A549 (cell line): ENCODE results near the gene AUTS2. TPM values are rescaled to one million over a fixed set of nuclear protein-coding genes. Genes with fewer than 3 reads are reported as not detected.

Experiments used
- ATAC-seq, 2 experiments: fragments of 200-7000 bp in 1 of 2; fragments of >200 bp in 1 of 2; cut with Nextera tagmentation in 1 of 2; cut with Tn5 transposase in 1 of 2; 3 replicates each; pipeline versions ENCODE4 v1.8.0 to v1.9.1; 2018 to 2020; ENCODE audit warnings: mild to moderate bottlenecking in 1 of 2, moderate library complexity in 1 of 2
- CTCF ChIA-PET: fragments of 300-600 bp; sonication (Branson Sonifier 250); formaldehyde crosslinking; extraction: SDS; loops from one replicate; lab custom pipeline; 2021; ENCODE audit warnings: antibody characterized with exemption, inconsistent platforms; lab: Yijun Ruan, JAX
- POLR2A ChIA-PET: fragments of 350-600 bp; formaldehyde crosslinking; extraction: SDS; loops from one replicate; lab custom pipeline; 2021; ENCODE audit warnings: antibody characterized with exemption, inconsistent platforms; lab: Yijun Ruan, JAX
- DNase-seq, 2 experiments: peaks; one replicate each; pipeline versions ENCODE4 v3.0.0 to v3.0.0-alpha.2; 2011 to 2016; ENCODE audit warnings: low read depth in 1 of 2, low spot score in 1 of 2
- FAIRE-seq: peaks from 2 replicates; lab custom pipeline; 2011; peaks lifted over from hg19 to GRCh38; lab: Jason Lieb, UNC
- H3K27ac ChIP-seq, 2 experiments: fragments of >200 bp; sonication (Bioruptor Twin); formaldehyde crosslinking; 3 replicates each; pipeline ENCODE4 v1.5.1; 2016 to 2017
- H3K4me1 ChIP-seq: fragments of >200 bp; sonication (Bioruptor Twin); formaldehyde crosslinking; 3 replicates; pipeline ENCODE4 v1.6.1; 2016
- H3K4me2 ChIP-seq: fragments of >200 bp; sonication (Bioruptor Twin); formaldehyde crosslinking; 3 replicates; pipeline ENCODE4 v1.6.1; 2016
- H3K4me3 ChIP-seq: fragments of >200 bp; sonication (Bioruptor Twin); formaldehyde crosslinking; 3 replicates; pipeline ENCODE4 v1.5.1; 2016
- H3K9me3 ChIP-seq: fragments of >200 bp; sonication (Bioruptor Twin); formaldehyde crosslinking; 3 replicates; pipeline ENCODE4 v1.6.1; 2016
- BHLHE40 ChIP-seq: IDR thresholded peaks from 2 replicates; pipeline ENCODE4 v1.6.1; 2012; ENCODE audit warnings: low read depth, low read length, inconsistent platforms
- CBX8 ChIP-seq: fragments of 200-600 bp; sonication (generic); IDR thresholded peaks from 2 replicates; pipeline ENCODE4 v1.6.1; 2016
- CTCF ChIP-seq: fragments of >200 bp; sonication (Bioruptor Twin); formaldehyde crosslinking; IDR thresholded peaks from 3 replicates; pipeline ENCODE4 v1.5.1; 2016
- EHF ChIP-seq: fragments of 250-450 bp; sonication (Bioruptor Pico); IDR thresholded peaks from 2 replicates; pipeline ENCODE4 v1.5.0; 2020; ENCODE audit warnings: mild to moderate bottlenecking
- FOSB ChIP-seq: fragments of 250-450 bp; sonication (Bioruptor Pico); IDR thresholded peaks from 2 replicates; pipeline ENCODE4 v1.5.0; 2020; ENCODE audit warnings: mild to moderate bottlenecking, moderate library complexity
- GATA3 ChIP-seq: IDR thresholded peaks from 2 replicates; pipeline ENCODE4 v1.6.1; 2012; ENCODE audit warnings: borderline replicate concordance
- HES2 ChIP-seq: fragments of >200 bp; sonication (Bioruptor Twin); formaldehyde crosslinking; IDR thresholded peaks from 2 replicates; pipeline ENCODE4 v1.6.1; 2016
- HMGXB4 ChIP-seq: fragments of 250-450 bp; sonication (Bioruptor Pico); IDR thresholded peaks from 2 replicates; pipeline ENCODE4 v1.5.0; 2021; ENCODE audit warnings: mild to moderate bottlenecking, moderate library complexity, borderline replicate concordance
- HOXB13 ChIP-seq: fragments of 250-450 bp; sonication (Bioruptor Pico); IDR thresholded peaks from 2 replicates; pipeline ENCODE4 v1.5.0; 2020; ENCODE audit warnings: low read depth, mild to moderate bottlenecking, moderate library complexity
- MAZ ChIP-seq: fragments of 150-350 bp; IDR thresholded peaks from 2 replicates; pipeline ENCODE4 v1.6.1; 2014; ENCODE audit warnings: antibody characterized with exemption, low read depth, low read length, borderline replicate concordance
- NFE2L2 ChIP-seq: fragments of 150-350 bp; conservative IDR thresholded peaks from 2 replicates; pipeline ENCODE4 v1.6.1; 2014; ENCODE audit warnings: low read length
- NPAS2 ChIP-seq: fragments of 250-450 bp; sonication (Bioruptor Pico); IDR thresholded peaks from 2 replicates; pipeline ENCODE4 v1.8.0; 2022; ENCODE audit warnings: mild to moderate bottlenecking, moderate library complexity, borderline replicate concordance
- NR3C1 ChIP-seq: fragments of >200 bp; sonication (Bioruptor Twin); formaldehyde crosslinking; IDR thresholded peaks from 3 replicates; pipeline ENCODE4 v1.6.1; 2017
- PBX3 ChIP-seq: IDR thresholded peaks from 2 replicates; pipeline ENCODE4 v1.6.1; 2012
- PHF8 ChIP-seq: fragments of 200-600 bp; sonication (generic); IDR thresholded peaks from 2 replicates; pipeline ENCODE4 v1.6.1; 2016; ENCODE audit warnings: low read depth, mild to moderate bottlenecking, antibody characterized with exemption, moderate library complexity, borderline replicate concordance
- POLR2A ChIP-seq: IDR thresholded peaks from 2 replicates; pipeline ENCODE4 v1.6.1; 2012; ENCODE audit warnings: mild to moderate bottlenecking, low read length
- POLR2AphosphoS2 ChIP-seq: conservative IDR thresholded peaks from 2 replicates; pipeline ENCODE4 v1.6.1; 2012; ENCODE audit warnings: low read length, improper control_type of control experiment, inconsistent platforms
- RARB ChIP-seq: fragments of 250-450 bp; sonication (Bioruptor Pico); IDR thresholded peaks from 2 replicates; pipeline ENCODE4 v1.8.0; 2021; ENCODE audit warnings: mild to moderate bottlenecking, moderate library complexity
- RCOR1 ChIP-seq: fragments of 150-350 bp; IDR thresholded peaks from 2 replicates; pipeline ENCODE4 v1.6.1; 2014; ENCODE audit warnings: antibody characterized with exemption, low read length, low read depth
- REST ChIP-seq: fragments of 200-600 bp; sonication (generic); IDR thresholded peaks from 2 replicates; pipeline ENCODE4 v1.6.1; 2016; ENCODE audit warnings: antibody characterized with exemption, mild to moderate bottlenecking, moderate library complexity
- RNF2 ChIP-seq: fragments of 200-600 bp; sonication (generic); IDR thresholded peaks from 2 replicates; pipeline ENCODE4 v1.6.1; 2016; ENCODE audit warnings: low read depth, mild to moderate bottlenecking, antibody characterized with exemption, moderate library complexity, borderline replicate concordance
- TFCP2L1 ChIP-seq: fragments of 250-450 bp; sonication (Bioruptor Pico); IDR thresholded peaks from 2 replicates; pipeline ENCODE4 v1.5.0; 2021; ENCODE audit warnings: mild to moderate bottlenecking
- ZFP36 ChIP-seq: fragments of 450-650 bp; IDR thresholded peaks from 2 replicates; pipeline ENCODE4 v1.6.1; 2014; ENCODE audit warnings: borderline replicate concordance; ENCODE audit not compliant: partially characterized antibody
- ZSCAN20 ChIP-seq: fragments of 250-450 bp; sonication (Bioruptor Pico); IDR thresholded peaks from 2 replicates; pipeline ENCODE4 v1.8.0; 2022; ENCODE audit warnings: mild to moderate bottlenecking, moderate library complexity
- WGBS: methylation state at CpG from one replicate; pipeline ENCODE4 v1.1.6; 2017; ENCODE audit errors: missing lambda C conversion rate; 5-methylcytosine and 5-hydroxymethylcytosine counted together
- polyA plus RNA-seq, 4 experiments: library from polyadenylated mRNA; depleted of rRNA in 3 of 4; stranded (reverse); fragments of >200 nt; fragmentation: RNase III in 1 of 4; extraction: RNeasy Plus Mini Kit Qiagen cat#74134 plus additional on column Dnase treatment in 1 of 4; gene quantifications; 2 replicates in 3 of 4; 3 replicates in 1 of 4; pipeline ENCODE4 v1.2.3, GENCODE V29; 2011 to 2017

AUTS2 gene
- polyA plus RNA-seq, 2 of the 4 experiments (the other 2 are of a cell fraction): 1.6 to 3.6 TPM

- TF ChIP-seq HMGXB4 (CRISPR knock-in tag): no peak
- TF ChIP-seq RARB (CRISPR knock-in tag): no peak
- no peak for TF ChIP-seq TFCP2L1 (CRISPR knock-in tag)
- ChIA-PET CTCF (interaction anchor here (1.2 kb wide), 1 partner anchor 9 kb away, joined by 3 read pairs; no protein-coding TSS in a partner anchor), POLR2A (no interaction called here)
- no peak for FAIRE-seq
- H3K27ac ChIP-seq: no peak overlapping the region
- H3K4me3 ChIP-seq: no peak overlapping the region
- H3K9me3 ChIP-seq: no peaks in the 10 kb centered on the region
- 76% methylated on average over 1 of the region's 1 CpG for WGBS
- H3K4me2 ChIP-seq: no peak overlapping the region
- no peak for DNase-seq
- ATAC-seq: no peak
- 0 out of 3 replicates have a peak, but pooled peaks cover 4% of the 10 kb centered on the region for H3K4me1 ChIP-seq
These were observed 453.5 kb downstream of the AUTS2 start for GRCh38 chr7:70051726-70052125.

- no peak for DNase-seq
- H3K9me3 ChIP-seq: no peaks in the 10 kb centered on the region
- no peak overlapping the region for H3K4me3 ChIP-seq
- ATAC-seq: no peak
- H3K4me1 ChIP-seq: 0 out of 3 replicates have a peak, but pooled peaks cover 4% of the 10 kb centered on the region
- no peak for TF ChIP-seq POLR2AphosphoS2
- no peak for TF ChIP-seq PHF8
- no peak for TF ChIP-seq RNF2
- TF ChIP-seq CTCF: no peak
- no peak for TF ChIP-seq GATA3
- TF ChIP-seq ZSCAN20: no peak
- no peak for TF ChIP-seq FOSB (CRISPR knock-in tag)
- TF ChIP-seq NFE2L2: no peak
- TF ChIP-seq NPAS2 (CRISPR knock-in tag): no peak
- no peak for TF ChIP-seq POLR2A
- TF ChIP-seq CBX8: no peak
- no peak for FAIRE-seq
- CTCF ChIA-PET: interaction anchor here (1.3 to 1.5 kb wide), 2 partner anchors 10 to 93 kb away, joined by 3 read pairs; no protein-coding TSS in a partner anchor
- no peak overlapping the region for H3K4me2 ChIP-seq
- POLR2A ChIA-PET: no interaction called here
- H3K27ac ChIP-seq: no peak overlapping the region
These were observed 454.4 kb downstream of the AUTS2 start for GRCh38 chr7:70052691-70053090.

GRCh38 chr7:70053421-70053820 is 455.1 kb downstream of the AUTS2 start:
- Histone ChIP-seq H3K9me3 (no peaks in the 10 kb centered on the region), H3K4me2 (no peak overlapping the region)
- FAIRE-seq: no peak
- TF ChIP-seq EHF (CRISPR knock-in tag) (no peak), REST (no peak), HMGXB4 (CRISPR knock-in tag) (no peak), HES2 (no peak), NR3C1 (no peak), POLR2A (no peak), HOXB13 (CRISPR knock-in tag) (no peak), ZFP36 (no peak), TFCP2L1 (CRISPR knock-in tag) (no peak), PBX3 (no peak), BHLHE40 (no peak), RCOR1 (no peak), MAZ (no peak)
- TF ChIP-seq, all 56 proteins: peak for 0
- WGBS: 19% methylated on average over 2 of the region's 2 CpGs
- ChIA-PET POLR2A (no interaction called here), CTCF (interaction anchor here (1.3 to 1.5 kb wide), 2 partner anchors 11 to 92 kb away, joined by 3 read pairs; no protein-coding TSS in a partner anchor)
- 0 out of 3 replicates have a peak, but pooled peaks cover 4% of the 10 kb centered on the region for H3K4me1 ChIP-seq
- DNase-seq (no peak), ATAC-seq (no peak)
- H3K27ac ChIP-seq: no peak overlapping the region
- no peak overlapping the region for H3K4me3 ChIP-seq
